Upper lobe of right lung (tissue), 1 donor: ENCODE measurements around the gene DLX5. TPM values are rescaled to one million over a fixed set of nuclear protein-coding genes. Genes with fewer than 3 reads are reported as not detected.

ENCODE experiments used
- ATAC-seq: fragments of 200-7000 bp; cut with Tn5 transposase; one replicate; pipeline ENCODE4 v1.9.1; 2020; ENCODE audit warnings: mild to moderate bottlenecking, moderate library complexity
- DNase-seq: peaks from one replicate; pipeline ENCODE4 v3.0.0-alpha.2; 2020
- H3K27ac ChIP-seq: fragments of 200-600 bp; one replicate; pipeline ENCODE4 v1.8.0; 2022
- H3K27me3 ChIP-seq: fragments of 200-600 bp; one replicate; pipeline ENCODE4 v1.8.0; 2022; ENCODE audit warnings: mild to moderate bottlenecking
- H3K36me3 ChIP-seq: fragments of 200-600 bp; one replicate; pipeline ENCODE4 v1.8.0; 2022
- H3K4me1 ChIP-seq: fragments of 200-600 bp; one replicate; pipeline ENCODE4 v1.8.0; 2022
- H3K4me3 ChIP-seq: fragments of 200-600 bp; one replicate; pipeline ENCODE4 v1.8.0; 2022; ENCODE audit warnings: mild to moderate bottlenecking
- H3K9me3 ChIP-seq: fragments of 200-600 bp; one replicate; pipeline ENCODE4 v1.8.0; 2022
- CTCF ChIP-seq: fragments of 200-600 bp; IDR thresholded peaks from one replicate; pipeline ENCODE4 v1.8.0; 2022; ENCODE audit warnings: antibody characterized with exemption
- intact Hi-C: fragments of 100-400 bp; cut with DNase I; formaldehyde crosslinking; loops from one replicate; pipeline ENCODE4 v1.11.0; 2022
- total RNA-seq: library from RNA; stranded (reverse); fragmentation: NEBNext Ultra II Directional; extraction: Animal tissue kit (Norgen Biotek cat#: 25700); gene quantifications from one replicate; pipeline ENCODE4 v1.2.1, GENCODE V29; 2021
- donor health status: DM: no; HTN: yes; CAD: no; lungs with severe emphysema.

Gene DLX5
- total RNA-seq, 1 donor from 2014 or later: not detected

DNA sequence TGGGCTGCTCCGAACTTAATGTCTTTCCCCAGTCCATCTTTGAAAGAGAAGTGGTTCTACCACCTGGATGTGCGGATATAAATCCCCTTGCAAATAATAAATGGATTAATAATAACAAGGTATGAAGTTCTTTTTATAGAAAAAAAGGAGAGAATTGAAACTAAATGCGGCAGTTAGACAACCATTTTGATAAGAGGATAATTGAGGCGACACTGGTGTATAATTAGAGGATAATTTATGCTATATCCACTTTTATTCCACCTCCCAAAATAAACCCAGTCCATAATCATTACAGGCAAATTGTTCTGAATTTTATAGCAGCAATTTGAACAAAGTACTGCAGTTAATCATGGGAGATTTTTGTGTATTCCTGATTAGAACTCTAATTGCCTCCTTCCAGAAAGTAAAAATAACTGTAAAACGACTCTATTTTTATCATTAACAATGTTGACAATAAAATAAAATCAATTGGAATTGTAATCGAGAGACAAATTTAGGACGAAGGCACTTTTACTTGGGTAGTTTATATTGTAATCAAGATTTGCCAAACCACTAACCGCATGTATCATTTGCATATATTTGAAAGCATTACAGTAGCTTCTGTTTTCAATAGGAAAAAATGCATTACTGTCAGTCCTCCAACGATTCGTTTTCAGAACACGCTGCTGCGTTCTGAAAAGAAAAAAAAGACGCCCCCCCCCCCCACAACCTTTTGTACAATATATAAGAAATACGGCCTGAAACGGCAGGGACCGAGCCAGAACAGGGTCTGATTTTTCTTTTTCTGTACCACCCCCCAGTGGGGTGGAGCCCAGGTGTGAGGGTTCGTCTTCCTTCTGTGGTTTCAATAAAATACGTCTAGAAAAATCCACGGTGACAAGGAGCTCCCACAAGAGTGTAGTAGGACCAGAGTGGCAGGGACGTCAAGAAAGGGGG is 20.1 kb downstream of the DLX5 start:
- Histone ChIP-seq H3K4me3 (no peak overlapping the region), H3K4me1 (peaks cover 12% of the 10 kb centered on the region), H3K9me3 (no peaks in the 10 kb centered on the region), H3K27ac (no peak overlapping the region), H3K27me3 (peaks cover 99% of the 10 kb centered on the region), H3K36me3 (no peaks in the 10 kb centered on the region)
- intact Hi-C loops: no loop called here
- DNase-seq: no peak
- ATAC-seq: no peak
- TF ChIP-seq CTCF: no peak

DNA sequence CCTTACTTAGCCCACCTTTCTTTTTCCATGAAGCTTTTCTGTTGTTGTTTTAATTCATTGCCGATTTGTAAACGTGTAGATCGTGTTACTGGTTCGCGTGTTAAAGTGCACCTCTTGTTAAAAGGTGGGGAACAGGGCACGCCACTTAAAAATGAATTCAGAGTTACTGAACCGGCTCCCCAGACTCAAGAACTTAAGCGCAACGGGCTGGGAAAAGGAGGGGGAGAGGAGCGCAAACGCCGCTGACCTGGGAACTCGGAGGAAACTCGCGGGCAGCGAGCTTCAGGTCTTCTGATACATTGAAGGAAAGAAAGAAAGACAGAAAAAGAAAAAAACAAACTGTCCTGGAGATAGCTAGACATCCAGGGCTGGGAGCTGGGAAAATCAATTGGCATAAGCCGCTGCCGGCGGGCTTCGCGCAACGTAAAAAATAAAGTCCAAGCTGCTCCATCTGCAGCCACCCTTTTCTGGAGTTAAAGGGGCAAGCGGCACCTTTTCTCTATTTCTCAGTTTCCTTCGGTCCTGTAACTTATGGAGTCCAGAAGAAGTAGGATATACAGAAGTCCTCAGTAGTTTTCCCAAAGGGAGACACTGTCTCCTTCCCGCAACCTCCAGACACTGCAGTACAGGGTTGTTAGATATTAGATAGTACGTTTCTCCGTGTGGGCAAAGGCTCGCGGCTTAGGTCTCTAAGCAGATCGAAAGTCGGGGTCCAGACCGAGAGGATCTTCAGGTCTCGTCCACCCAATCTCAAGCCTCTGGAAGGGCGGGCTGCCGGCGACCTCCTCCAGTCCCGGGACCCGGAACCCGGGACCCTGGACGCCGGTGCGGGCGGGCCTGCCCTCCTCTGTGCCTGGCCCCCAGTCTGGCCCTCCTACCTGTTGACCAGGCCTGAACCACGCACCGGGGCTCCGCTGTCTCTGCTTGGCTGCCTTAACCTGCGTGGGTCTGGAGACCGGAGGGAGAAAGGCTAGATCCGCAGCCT is 21.1 kb downstream of the DLX5 start:
- Histone ChIP-seq H3K36me3 (no peaks in the 10 kb centered on the region), H3K4me1 (peaks cover 12% of the 10 kb centered on the region), H3K27ac (no peak overlapping the region), H3K4me3 (no peak overlapping the region), H3K9me3 (no peaks in the 10 kb centered on the region), H3K27me3 (peaks cover 99% of the 10 kb centered on the region)
- intact Hi-C loops: no loop called here
- ATAC-seq: no peak
- TF ChIP-seq CTCF: no peak
- peak; percentile 47 for DNase-seq

DNA sequence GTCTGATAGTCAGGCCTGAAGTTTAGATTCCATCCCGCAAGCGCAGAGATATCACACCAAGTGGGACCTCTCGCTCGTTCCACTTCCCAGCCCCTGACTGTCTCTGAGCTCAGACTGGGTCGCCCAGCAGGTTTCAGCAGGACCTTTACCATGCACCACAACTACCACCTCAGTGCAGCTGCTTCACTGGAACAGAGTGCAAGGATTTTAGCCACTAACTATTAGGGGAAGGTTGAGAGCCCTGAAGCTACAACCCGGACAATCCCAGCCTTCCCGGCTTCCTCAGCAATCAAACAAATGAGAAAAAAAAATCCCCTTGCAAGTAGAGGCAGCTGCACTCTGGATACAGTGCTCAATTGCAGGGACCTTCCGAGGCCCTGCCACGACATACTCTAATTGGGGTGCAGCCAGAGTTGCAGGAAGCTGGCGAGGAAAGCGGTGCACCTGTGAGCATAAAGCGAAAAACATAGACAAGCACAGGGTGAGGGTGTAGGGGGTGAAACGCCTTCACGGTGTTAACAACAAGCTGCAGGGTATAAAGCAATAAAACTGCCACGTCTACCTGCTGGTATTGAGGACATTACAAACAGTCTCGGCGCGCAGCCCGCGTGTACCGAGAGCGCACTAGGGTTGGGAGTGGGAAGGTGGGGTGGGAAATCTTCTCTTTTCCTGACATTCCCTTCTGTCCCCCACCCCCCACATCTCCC is 21.9 kb downstream of the DLX5 start:
- TF ChIP-seq CTCF: no peak
- Histone ChIP-seq H3K27ac (no peak overlapping the region), H3K27me3 (peaks cover 99% of the 10 kb centered on the region), H3K4me1 (peaks cover 12% of the 10 kb centered on the region), H3K9me3 (no peaks in the 10 kb centered on the region), H3K36me3 (no peaks in the 10 kb centered on the region), H3K4me3 (no peak overlapping the region)
- intact Hi-C loops: no loop called here
- DNase-seq (no peak), ATAC-seq (no peak)

- intact Hi-C loops: no loop called here
- H3K9me3 ChIP-seq: no peaks in the 10 kb centered on the region
- DNase-seq (no peak), ATAC-seq (no peak)
- H3K4me1 ChIP-seq: peaks cover 12% of the 10 kb centered on the region
- no peak overlapping the region for H3K27ac ChIP-seq
- no peak for TF ChIP-seq CTCF
- peaks cover 99% of the 10 kb centered on the region for H3K27me3 ChIP-seq
- H3K4me3 ChIP-seq: no peak overlapping the region
- H3K36me3 ChIP-seq: no peaks in the 10 kb centered on the region
Measured at GRCh38 chr7:97001656-97002554, 22.7 kb downstream of the DLX5 start.
